ENCODE data around the gene CHDH.

DNA sequence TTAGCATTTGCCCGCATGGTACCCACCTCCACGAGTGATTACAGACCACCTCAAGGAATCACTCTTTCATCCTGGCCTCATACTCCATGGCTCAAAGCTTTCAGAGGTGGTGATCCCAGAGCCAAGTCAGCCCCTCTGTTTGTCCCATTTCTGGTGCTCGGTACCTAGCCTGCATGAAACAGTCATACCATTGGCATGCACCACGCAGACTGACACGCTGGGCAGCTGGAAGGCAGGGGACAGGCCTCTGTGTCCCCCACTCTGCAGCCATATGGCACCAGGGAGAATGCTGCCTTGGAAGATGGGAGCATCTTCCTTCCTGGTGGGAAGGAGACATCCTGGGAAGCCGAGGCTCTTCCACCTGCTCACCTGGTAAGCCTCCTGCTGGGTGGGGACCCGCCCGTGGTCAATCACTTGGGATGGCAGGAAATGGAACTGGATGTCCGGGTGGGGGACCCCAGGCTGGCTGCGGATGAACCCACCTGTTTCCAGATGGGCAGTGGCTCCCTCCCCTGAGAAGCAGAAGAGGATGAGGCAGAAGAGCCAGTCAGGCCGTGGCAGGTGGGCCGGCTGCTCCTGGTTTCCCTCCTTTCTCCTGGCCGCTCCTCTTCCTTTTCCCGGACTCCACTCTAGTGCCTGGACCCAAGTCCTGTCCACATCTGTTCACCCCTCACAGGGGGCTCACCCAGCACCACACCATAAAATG lies 26.9 kb downstream of the CHDH start:
- TF ChIP-seq, protein P1, sequence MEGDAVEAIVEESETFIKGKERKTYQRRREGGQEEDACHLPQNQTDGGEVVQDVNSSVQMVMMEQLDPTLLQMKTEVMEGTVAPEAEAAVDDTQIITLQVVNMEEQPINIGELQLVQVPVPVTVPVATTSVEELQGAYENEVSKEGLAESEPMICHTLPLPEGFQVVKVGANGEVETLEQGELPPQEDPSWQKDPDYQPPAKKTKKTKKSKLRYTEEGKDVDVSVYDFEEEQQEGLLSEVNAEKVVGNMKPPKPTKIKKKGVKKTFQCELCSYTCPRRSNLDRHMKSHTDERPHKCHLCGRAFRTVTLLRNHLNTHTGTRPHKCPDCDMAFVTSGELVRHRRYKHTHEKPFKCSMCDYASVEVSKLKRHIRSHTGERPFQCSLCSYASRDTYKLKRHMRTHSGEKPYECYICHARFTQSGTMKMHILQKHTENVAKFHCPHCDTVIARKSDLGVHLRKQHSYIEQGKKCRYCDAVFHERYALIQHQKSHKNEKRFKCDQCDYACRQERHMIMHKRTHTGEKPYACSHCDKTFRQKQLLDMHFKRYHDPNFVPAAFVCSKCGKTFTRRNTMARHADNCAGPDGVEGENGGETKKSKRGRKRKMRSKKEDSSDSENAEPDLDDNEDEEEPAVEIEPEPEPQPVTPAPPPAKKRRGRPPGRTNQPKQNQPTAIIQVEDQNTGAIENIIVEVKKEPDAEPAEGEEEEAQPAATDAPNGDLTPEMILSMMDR (optimal IDR thresholded peaks at IDR 0.05 in 1 of 3, IDR thresholded peaks at IDR 0.05 in 1 of 3, conservative IDR thresholded peaks at IDR 0.05 in 1 of 3; ENCODE audit: extremely low read depth in 1 of 3, insufficient read depth in 2 of 3, low read length in 3 of 3) = no peak
- TF ChIP-seq EZH2 (IDR thresholded peaks at IDR 0.05; ENCODE audit: low read length) = no peak

All from keratinocyte (primary cell).